HepG2 (cell line): ENCODE measurements around the gene DYSF. TPM values are rescaled to one million over a fixed set of nuclear protein-coding genes. Genes with fewer than 3 reads are reported as not detected.

Experiments used
- AGO2 ChIP-seq: fragments of 200-400 bp; formaldehyde crosslinking; optimal IDR thresholded peaks from 2 replicates; pipeline ENCODE3; 2017; ENCODE audit warnings: mild to moderate bottlenecking, low read depth, low read length, moderate library complexity
- CHD4 ChIP-seq: fragments of 200-600 bp; sonication (generic); IDR thresholded peaks from 2 replicates; pipeline ENCODE4 v1.7.0; 2017; ENCODE audit warnings: mild to moderate bottlenecking, low read length, borderline replicate concordance
- EP300 ChIP-seq, 3 experiments: sonication (generic) in 1 of 3; formaldehyde crosslinking in 1 of 3; IDR thresholded peaks; 2 replicates each; pipeline versions ENCODE4 v1.5.1 to v1.6.1; 2011 to 2020; ENCODE audit warnings: low read depth in 2 of 3, low read length in 2 of 3, borderline replicate concordance in 1 of 3, improper control_type of control experiment in 1 of 3, mild to moderate bottlenecking in 1 of 3, missing genetic modification reagents in 1 of 3, moderate library complexity in 1 of 3
- KAT7 ChIP-seq: IDR thresholded peaks from 2 replicates; pipeline ENCODE4 v1.6.1; 2018; ENCODE audit warnings: borderline replicate concordance, missing compliant biosample characterization
- KLF9 ChIP-seq: IDR thresholded peaks from 2 replicates; pipeline ENCODE4 v1.6.1; 2016; ENCODE audit warnings: low read depth
- MED1 ChIP-seq: sonication (generic); formaldehyde crosslinking; IDR thresholded peaks from 2 replicates; pipeline ENCODE4 v1.4.0; 2020; ENCODE audit warnings: missing genetic modification reagents
- MED8 ChIP-seq: sonication (generic); formaldehyde crosslinking; IDR thresholded peaks from 2 replicates; pipeline ENCODE4 v1.8.1; 2023; ENCODE audit warnings: mild to moderate bottlenecking, missing genetic modification reagents; ENCODE audit not compliant: insufficient replicate concordance
- SOX6 ChIP-seq, 2 experiments: fragments of 450-650 bp in 1 of 2; sonication (generic) in 1 of 2; formaldehyde crosslinking in 1 of 2; IDR thresholded peaks; 2 replicates each; pipeline versions ENCODE4 v1.4.0 to v1.6.1; 2017 to 2020; ENCODE audit warnings: antibody characterized with exemption in 1 of 2, mild to moderate bottlenecking in 1 of 2, missing genetic modification reagents in 1 of 2
- ZKSCAN5 ChIP-seq: sonication (generic); formaldehyde crosslinking; IDR thresholded peaks from 2 replicates; pipeline ENCODE4 v1.5.1; 2020; ENCODE audit warnings: mild to moderate bottlenecking, missing genetic modification reagents
- ZNF160 ChIP-seq: sonication (generic); formaldehyde crosslinking; IDR thresholded peaks from 2 replicates; pipeline ENCODE4 v1.8.0; 2022; ENCODE audit warnings: mild to moderate bottlenecking, inconsistent platforms, missing genetic modification reagents
- ZNF670 ChIP-seq: sonication (generic); formaldehyde crosslinking; IDR thresholded peaks from 2 replicates; pipeline ENCODE4 v1.8.0; 2022; ENCODE audit warnings: mild to moderate bottlenecking, missing genetic modification reagents, borderline replicate concordance
- polyA plus RNA-seq, 8 experiments: library from polyadenylated mRNA; depleted of rRNA in 3 of 8; stranded (reverse) in 7 of 8; unstranded in 1 of 8; fragments of >200 nt; fragmentation: Illumina TruSeq in 4 of 8; extraction: Trizol in 4 of 8; gene quantifications; 2 replicates each; pipeline versions ENCODE4 v1.2.1 to v1.2.3, GENCODE V29; 2011 to 2016; ENCODE audit warnings: low read depth in 4 of 8, missing spikeins in 1 of 8, mixed read lengths in 1 of 8; ENCODE audit not compliant: insufficient read depth in 1 of 8
- total RNA-seq, 5 experiments: library from RNA; depleted of rRNA; stranded (reverse); fragments of >200 nt; fragmentation: Illumina TruSeq; extraction: Trizol; gene quantifications; 2 replicates each; pipeline ENCODE4 v1.2.3, GENCODE V29; 2016; ENCODE audit warnings: low read depth in 1 of 5
- TF ChIP-seq, protein P1 (sequence below): IDR thresholded peaks from 2 replicates; pipeline ENCODE4 v1.6.1; 2016; ENCODE audit warnings: missing compliant biosample characterization, missing genetic modification reagents, borderline replicate concordance
- TF ChIP-seq, protein P2 (sequence below), 2 experiments: fragments of 450-650 bp in 1 of 2; sonication (generic) in 1 of 2; formaldehyde crosslinking; IDR thresholded peaks; 2 replicates each; pipeline versions ENCODE4 v1.5.0 to v1.8.0; 2020 to 2022; ENCODE audit warnings: mild to moderate bottlenecking in 1 of 2, missing genetic modification reagents in 1 of 2
- TF ChIP-seq, protein P3 (sequence below): sonication (generic); formaldehyde crosslinking; IDR thresholded peaks from 2 replicates; pipeline ENCODE4 v1.5.1; 2020; ENCODE audit warnings: missing genetic modification reagents, mild to moderate bottlenecking, borderline replicate concordance
- TF ChIP-seq, protein P4 (sequence below): sonication (generic); formaldehyde crosslinking; IDR thresholded peaks from 2 replicates; pipeline ENCODE4 v1.4.0; 2020; ENCODE audit warnings: missing genetic modification reagents
- TF ChIP-seq, protein P5 (sequence below): sonication (generic); formaldehyde crosslinking; IDR thresholded peaks from 2 replicates; pipeline ENCODE4 v1.8.1; 2022; ENCODE audit warnings: low read depth, mild to moderate bottlenecking, missing genetic modification reagents
- TF ChIP-seq, protein P6 (sequence below): sonication (generic); formaldehyde crosslinking; IDR thresholded peaks from 2 replicates; pipeline ENCODE4 v1.4.0; 2020; ENCODE audit warnings: missing genetic modification reagents, mild to moderate bottlenecking, borderline replicate concordance

DYSF gene
- total and polyA plus RNA-seq, 2 of the 13 experiments (the other 11 are each of a cell fraction or from before 2014, with no cell fraction given) = 0.15 to 2.4 TPM

DNA sequence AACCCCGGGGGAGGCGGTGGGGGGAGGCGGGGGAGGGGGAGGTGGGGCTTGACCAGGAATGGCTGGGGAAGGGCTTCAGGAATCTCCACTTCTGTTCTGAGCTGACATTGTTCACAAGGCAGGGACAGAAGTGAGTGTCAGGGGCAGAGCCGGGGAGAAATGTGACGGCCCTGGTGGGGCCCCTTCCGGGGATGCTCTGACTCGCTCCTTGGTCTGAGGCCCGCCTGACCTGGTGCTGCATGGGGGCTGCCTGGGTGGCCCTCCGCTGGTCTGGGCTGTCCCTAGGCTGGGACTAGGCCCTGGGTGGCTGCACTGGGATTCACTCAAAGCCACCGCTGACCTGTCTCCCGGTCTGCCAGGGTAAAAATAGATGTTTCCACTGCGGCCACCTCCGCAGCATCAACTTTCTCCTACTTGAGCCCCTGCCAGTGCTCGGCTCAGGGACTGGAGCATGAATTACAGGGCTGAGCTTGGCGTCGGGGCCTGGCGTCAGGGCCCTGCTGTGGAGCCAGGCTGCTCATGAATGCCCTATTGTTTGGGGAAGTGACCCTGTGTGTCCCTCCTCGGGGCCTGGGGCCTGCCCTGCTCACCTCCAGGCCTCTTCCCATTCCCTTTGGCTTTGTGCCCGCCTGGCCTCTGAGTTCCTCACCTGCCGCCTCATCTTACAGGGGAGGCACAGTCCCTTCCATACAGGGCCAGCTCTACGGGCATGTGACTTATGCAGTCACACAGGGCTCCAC lies 247.5 kb downstream of the DYSF start (continued):
- no peak for TF ChIP-seq AGO2
- TF ChIP-seq, protein P1, sequence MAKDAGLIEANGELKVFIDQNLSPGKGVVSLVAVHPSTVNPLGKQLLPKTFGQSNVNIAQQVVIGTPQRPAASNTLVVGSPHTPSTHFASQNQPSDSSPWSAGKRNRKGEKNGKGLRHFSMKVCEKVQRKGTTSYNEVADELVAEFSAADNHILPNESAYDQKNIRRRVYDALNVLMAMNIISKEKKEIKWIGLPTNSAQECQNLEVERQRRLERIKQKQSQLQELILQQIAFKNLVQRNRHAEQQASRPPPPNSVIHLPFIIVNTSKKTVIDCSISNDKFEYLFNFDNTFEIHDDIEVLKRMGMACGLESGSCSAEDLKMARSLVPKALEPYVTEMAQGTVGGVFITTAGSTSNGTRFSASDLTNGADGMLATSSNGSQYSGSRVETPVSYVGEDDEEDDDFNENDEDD (CRISPR knock-in tag) = no peak
- no peak for TF ChIP-seq KLF9 (CRISPR knock-in tag)
- TF ChIP-seq ZKSCAN5 (CRISPR knock-in tag) = peak; percentile 63; the same call in 1 of the 2 replicates
- TF ChIP-seq MED1 (CRISPR knock-in tag) = no peak
- no peak for TF ChIP-seq ZNF160
- TF ChIP-seq, protein P2, sequence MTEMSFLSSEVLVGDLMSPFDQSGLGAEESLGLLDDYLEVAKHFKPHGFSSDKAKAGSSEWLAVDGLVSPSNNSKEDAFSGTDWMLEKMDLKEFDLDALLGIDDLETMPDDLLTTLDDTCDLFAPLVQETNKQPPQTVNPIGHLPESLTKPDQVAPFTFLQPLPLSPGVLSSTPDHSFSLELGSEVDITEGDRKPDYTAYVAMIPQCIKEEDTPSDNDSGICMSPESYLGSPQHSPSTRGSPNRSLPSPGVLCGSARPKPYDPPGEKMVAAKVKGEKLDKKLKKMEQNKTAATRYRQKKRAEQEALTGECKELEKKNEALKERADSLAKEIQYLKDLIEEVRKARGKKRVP (CRISPR knock-in tag; IDR thresholded peaks at IDR 0.05) = no peak
- no peak for TF ChIP-seq KAT7 (CRISPR knock-in tag)
- TF ChIP-seq, protein P3, sequence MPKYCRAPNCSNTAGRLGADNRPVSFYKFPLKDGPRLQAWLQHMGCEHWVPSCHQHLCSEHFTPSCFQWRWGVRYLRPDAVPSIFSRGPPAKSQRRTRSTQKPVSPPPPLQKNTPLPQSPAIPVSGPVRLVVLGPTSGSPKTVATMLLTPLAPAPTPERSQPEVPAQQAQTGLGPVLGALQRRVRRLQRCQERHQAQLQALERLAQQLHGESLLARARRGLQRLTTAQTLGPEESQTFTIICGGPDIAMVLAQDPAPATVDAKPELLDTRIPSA (CRISPR knock-in tag) = no peak
- TF ChIP-seq, protein P4, sequence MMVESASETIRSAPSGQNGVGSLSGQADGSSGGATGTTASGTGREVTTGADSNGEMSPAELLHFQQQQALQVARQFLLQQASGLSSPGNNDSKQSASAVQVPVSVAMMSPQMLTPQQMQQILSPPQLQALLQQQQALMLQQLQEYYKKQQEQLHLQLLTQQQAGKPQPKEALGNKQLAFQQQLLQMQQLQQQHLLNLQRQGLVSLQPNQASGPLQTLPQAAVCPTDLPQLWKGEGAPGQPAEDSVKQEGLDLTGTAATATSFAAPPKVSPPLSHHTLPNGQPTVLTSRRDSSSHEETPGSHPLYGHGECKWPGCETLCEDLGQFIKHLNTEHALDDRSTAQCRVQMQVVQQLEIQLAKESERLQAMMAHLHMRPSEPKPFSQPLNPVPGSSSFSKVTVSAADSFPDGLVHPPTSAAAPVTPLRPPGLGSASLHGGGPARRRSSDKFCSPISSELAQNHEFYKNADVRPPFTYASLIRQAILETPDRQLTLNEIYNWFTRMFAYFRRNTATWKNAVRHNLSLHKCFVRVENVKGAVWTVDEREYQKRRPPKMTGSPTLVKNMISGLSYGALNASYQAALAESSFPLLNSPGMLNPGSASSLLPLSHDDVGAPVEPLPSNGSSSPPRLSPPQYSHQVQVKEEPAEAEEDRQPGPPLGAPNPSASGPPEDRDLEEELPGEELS (CRISPR knock-in tag) = no peak
- TF ChIP-seq CHD4 = no peak
- TF ChIP-seq MED8 (CRISPR knock-in tag) = no peak
- TF ChIP-seq, protein P5, sequence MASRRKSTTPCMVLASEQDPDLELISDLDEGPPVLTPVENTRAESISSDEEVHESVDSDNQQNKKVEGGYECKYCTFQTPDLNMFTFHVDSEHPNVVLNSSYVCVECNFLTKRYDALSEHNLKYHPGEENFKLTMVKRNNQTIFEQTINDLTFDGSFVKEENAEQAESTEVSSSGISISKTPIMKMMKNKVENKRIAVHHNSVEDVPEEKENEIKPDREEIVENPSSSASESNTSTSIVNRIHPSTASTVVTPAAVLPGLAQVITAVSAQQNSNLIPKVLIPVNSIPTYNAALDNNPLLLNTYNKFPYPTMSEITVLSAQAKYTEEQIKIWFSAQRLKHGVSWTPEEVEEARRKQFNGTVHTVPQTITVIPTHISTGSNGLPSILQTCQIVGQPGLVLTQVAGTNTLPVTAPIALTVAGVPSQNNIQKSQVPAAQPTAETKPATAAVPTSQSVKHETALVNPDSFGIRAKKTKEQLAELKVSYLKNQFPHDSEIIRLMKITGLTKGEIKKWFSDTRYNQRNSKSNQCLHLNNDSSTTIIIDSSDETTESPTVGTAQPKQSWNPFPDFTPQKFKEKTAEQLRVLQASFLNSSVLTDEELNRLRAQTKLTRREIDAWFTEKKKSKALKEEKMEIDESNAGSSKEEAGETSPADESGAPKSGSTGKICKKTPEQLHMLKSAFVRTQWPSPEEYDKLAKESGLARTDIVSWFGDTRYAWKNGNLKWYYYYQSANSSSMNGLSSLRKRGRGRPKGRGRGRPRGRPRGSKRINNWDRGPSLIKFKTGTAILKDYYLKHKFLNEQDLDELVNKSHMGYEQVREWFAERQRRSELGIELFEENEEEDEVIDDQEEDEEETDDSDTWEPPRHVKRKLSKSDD (CRISPR knock-in tag) = no peak
- TF ChIP-seq EP300 (IDR thresholded peaks at IDR 0.05; ENCODE audit: low read depth in 2 of 2, low read length in 2 of 2) = no peak
- no peak for TF ChIP-seq EP300 (CRISPR knock-in tag; IDR thresholded peaks at IDR 0.05; ENCODE audit: borderline replicate concordance)
- TF ChIP-seq ZNF670 (CRISPR knock-in tag) = no peak
- TF ChIP-seq SOX6 (IDR thresholded peaks at IDR 0.05) = no peak
- 0 out of 2 replicates have a peak, but pooled peaks have one; percentile 13 for TF ChIP-seq SOX6 (CRISPR knock-in tag; IDR thresholded peaks at IDR 0.05)
- TF ChIP-seq, protein P6, sequence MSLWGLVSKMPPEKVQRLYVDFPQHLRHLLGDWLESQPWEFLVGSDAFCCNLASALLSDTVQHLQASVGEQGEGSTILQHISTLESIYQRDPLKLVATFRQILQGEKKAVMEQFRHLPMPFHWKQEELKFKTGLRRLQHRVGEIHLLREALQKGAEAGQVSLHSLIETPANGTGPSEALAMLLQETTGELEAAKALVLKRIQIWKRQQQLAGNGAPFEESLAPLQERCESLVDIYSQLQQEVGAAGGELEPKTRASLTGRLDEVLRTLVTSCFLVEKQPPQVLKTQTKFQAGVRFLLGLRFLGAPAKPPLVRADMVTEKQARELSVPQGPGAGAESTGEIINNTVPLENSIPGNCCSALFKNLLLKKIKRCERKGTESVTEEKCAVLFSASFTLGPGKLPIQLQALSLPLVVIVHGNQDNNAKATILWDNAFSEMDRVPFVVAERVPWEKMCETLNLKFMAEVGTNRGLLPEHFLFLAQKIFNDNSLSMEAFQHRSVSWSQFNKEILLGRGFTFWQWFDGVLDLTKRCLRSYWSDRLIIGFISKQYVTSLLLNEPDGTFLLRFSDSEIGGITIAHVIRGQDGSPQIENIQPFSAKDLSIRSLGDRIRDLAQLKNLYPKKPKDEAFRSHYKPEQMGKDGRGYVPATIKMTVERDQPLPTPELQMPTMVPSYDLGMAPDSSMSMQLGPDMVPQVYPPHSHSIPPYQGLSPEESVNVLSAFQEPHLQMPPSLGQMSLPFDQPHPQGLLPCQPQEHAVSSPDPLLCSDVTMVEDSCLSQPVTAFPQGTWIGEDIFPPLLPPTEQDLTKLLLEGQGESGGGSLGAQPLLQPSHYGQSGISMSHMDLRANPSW (CRISPR knock-in tag) = no peak
